Neural cell (in vitro differentiated cells): ENCODE data around the gene PPP1R12B. TPM values are rescaled to one million over a fixed set of nuclear protein-coding genes. Genes with fewer than 3 reads are reported as not detected.
"Not testable (repeated sequence)": the region's sequence is repeated elsewhere in the genome, so short reads cannot be mapped to it uniquely, and the experiment has no call there.

Experiments used
- H2AFZ ChIP-seq: fragments of 200-600, 300-800 bp; sonication (generic), shearing (Covaris generic); 2 replicates; pipeline ENCODE4 v1.6.0; 2014; ENCODE audit warnings: low read depth, mild to moderate bottlenecking, antibody characterized with exemption, low read length, moderate library complexity
- H3F3A ChIP-seq: fragments of 200-600 bp; shearing (Covaris generic); 2 replicates; pipeline ENCODE4 v1.6.1; 2016; ENCODE audit warnings: mild to moderate bottlenecking, moderate library complexity, mixed read lengths, antibody characterized with exemption, low read length; ENCODE audit not compliant: insufficient read depth, poor library complexity, severe bottlenecking
- H3K27ac ChIP-seq: fragments of 200-600, 300-800 bp; sonication (generic), shearing (Covaris generic); 2 replicates; pipeline ENCODE4 v1.5.1; 2014; ENCODE audit warnings: mild to moderate bottlenecking, low read length, moderate library complexity
- H3K27me3 ChIP-seq: fragments of 300-800, 200-600 bp; sonication (generic), shearing (Covaris generic); 2 replicates; pipeline ENCODE4 v1.6.0; 2014; ENCODE audit warnings: mild to moderate bottlenecking, low read depth, low read length, moderate library complexity; ENCODE audit not compliant: insufficient read depth
- H3K36me3 ChIP-seq: fragments of 300-800, 200-600 bp; sonication (generic), shearing (Covaris generic); 2 replicates; pipeline ENCODE4 v1.5.1; 2014; ENCODE audit warnings: mild to moderate bottlenecking, antibody characterized with exemption, low read length, moderate library complexity; ENCODE audit not compliant: insufficient read depth
- H3K4me2 ChIP-seq: fragments of 300-800, 200-600 bp; sonication (generic), shearing (Covaris generic); 2 replicates; pipeline ENCODE4 v1.6.0; 2014; ENCODE audit warnings: mild to moderate bottlenecking, low read length
- H3K4me3 ChIP-seq: fragments of 300-800, 200-600 bp; sonication (generic), shearing (Covaris generic); 2 replicates; pipeline ENCODE4 v1.5.1; 2014; ENCODE audit warnings: mild to moderate bottlenecking, low read length, moderate library complexity
- H3K79me2 ChIP-seq: fragments of 200-600 bp; shearing (Covaris generic); replicated peaks from 2 replicates; pipeline ENCODE4 v1.6.0; 2014; ENCODE audit warnings: mild to moderate bottlenecking, low read length, moderate library complexity; ENCODE audit not compliant: insufficient read depth
- H3K9ac ChIP-seq: fragments of 300-800, 200-600 bp; sonication (generic), shearing (Covaris generic); 2 replicates; pipeline ENCODE4 v1.6.1; 2016; ENCODE audit warnings: mild to moderate bottlenecking, low read length, mixed read lengths
- H3K9me2 ChIP-seq: fragments of 200-600 bp; shearing (Covaris generic); 2 replicates; pipeline ENCODE4 v1.6.1; 2016; ENCODE audit warnings: mild to moderate bottlenecking, low read length, mixed read lengths; ENCODE audit not compliant: insufficient read depth
- H3K9me3 ChIP-seq: fragments of 200-600, 300-800 bp; sonication (generic), shearing (Covaris generic); 2 replicates; pipeline ENCODE4 v1.6.1; 2016; ENCODE audit warnings: mild to moderate bottlenecking, mixed run types, low read length, moderate library complexity, mixed read lengths
- H4K20me1 ChIP-seq: fragments of 200-600 bp; shearing (Covaris generic); 2 replicates; pipeline ENCODE4 v1.6.1; 2016; ENCODE audit warnings: mild to moderate bottlenecking, mixed run types; ENCODE audit not compliant: insufficient read depth
- CTCF ChIP-seq: fragments of 450-650 bp; IDR thresholded peaks from 2 replicates; pipeline ENCODE4 v1.5.1; 2014; ENCODE audit warnings: antibody characterized with exemption, mild to moderate bottlenecking, moderate library complexity; ENCODE audit not compliant: poor library complexity, severe bottlenecking
- EP300 ChIP-seq: fragments of 450-650 bp; conservative IDR thresholded peaks from 2 replicates; pipeline ENCODE4 v1.6.1; 2014; ENCODE audit warnings: antibody characterized with exemption, mild to moderate bottlenecking, moderate library complexity; ENCODE audit not compliant: poor library complexity, severe bottlenecking
- EZH2 ChIP-seq: fragments of 200-600, 300-800 bp; shearing (Covaris generic), sonication (generic); IDR thresholded peaks from 2 replicates; pipeline ENCODE4 v1.6.1; 2014; ENCODE audit warnings: antibody characterized with exemption, low read length, borderline replicate concordance, mild to moderate bottlenecking; ENCODE audit not compliant: insufficient read depth, poor library complexity, severe bottlenecking
- MXI1 ChIP-seq: fragments of 450-650 bp; conservative IDR thresholded peaks from 2 replicates; pipeline ENCODE4 v1.6.1; 2014; ENCODE audit warnings: antibody characterized with exemption, mild to moderate bottlenecking; ENCODE audit not compliant: poor library complexity, severe bottlenecking
- POLR2AphosphoS5 ChIP-seq: IDR thresholded peaks from 2 replicates; pipeline ENCODE4 v1.6.1; 2012
- RAD21 ChIP-seq: fragments of 450-650 bp; conservative IDR thresholded peaks from 2 replicates; pipeline ENCODE4 v1.6.1; 2014; ENCODE audit warnings: antibody characterized with exemption, mild to moderate bottlenecking, moderate library complexity
- REST ChIP-seq: IDR thresholded peaks from 2 replicates; pipeline ENCODE4 v1.6.1; 2012; ENCODE audit warnings: borderline replicate concordance
- SMC3 ChIP-seq: fragments of 450-650 bp; conservative IDR thresholded peaks from 2 replicates; pipeline ENCODE4 v1.6.1; 2014; ENCODE audit warnings: antibody characterized with exemption, mild to moderate bottlenecking, moderate library complexity; ENCODE audit not compliant: poor library complexity
- TAF1 ChIP-seq: IDR thresholded peaks from 2 replicates; pipeline ENCODE4 v1.6.1; 2012; ENCODE audit warnings: low read depth
- polyA plus RNA-seq: library from polyadenylated mRNA; depleted of rRNA; stranded (reverse); fragments of >200 nt; gene quantifications from 2 replicates; pipeline ENCODE4 v1.2.3, GENCODE V29; 2014

PPP1R12B gene
- polyA plus RNA-seq, 1 donor from 2014 or later = 9.8 TPM

DNA sequence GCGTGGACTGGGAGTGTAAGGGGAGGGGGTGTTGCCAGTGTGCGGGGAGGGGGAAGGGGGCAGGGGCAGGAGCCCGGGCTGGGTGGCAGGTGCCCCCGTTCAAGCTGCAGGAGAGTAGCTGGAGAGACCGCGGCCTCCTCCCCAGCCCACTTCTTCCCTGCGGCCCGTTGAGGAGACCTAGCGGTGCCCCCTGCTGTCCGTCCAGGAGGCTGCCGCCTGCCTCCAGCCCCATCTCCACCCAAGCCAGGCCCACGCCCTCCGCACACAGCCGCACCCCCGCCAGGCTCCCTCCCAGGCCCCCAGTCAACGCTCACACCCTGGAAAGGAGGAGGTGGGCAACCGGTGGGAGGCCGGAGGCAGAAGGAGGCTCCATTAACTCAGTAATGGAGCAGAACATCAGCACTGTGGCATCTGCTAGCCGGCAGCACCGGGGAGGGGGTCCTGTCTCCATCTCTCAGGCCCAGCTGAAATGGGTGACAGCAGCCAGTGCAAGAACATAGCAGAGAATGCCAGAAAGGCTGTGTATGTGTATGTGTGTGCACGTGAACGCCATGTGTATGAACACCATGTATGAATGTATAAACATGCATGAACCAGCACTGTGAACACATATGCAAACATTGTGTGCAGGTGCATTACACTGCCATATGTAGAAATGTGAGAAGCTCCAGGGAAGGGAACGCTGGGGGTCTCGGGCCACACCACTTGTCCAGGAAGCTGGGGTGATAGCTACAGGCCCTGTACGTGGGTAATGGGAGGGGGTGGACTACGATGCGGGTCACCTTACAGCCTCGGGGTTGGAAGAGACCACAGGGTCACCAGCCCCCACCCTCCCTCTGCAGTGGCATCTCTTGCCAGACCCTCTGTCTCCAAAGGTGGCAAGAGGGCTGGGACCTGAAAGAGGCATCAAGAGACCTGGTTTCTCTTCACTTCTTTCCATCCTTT lies 277.2 kb downstream of the PPP1R12B start:
- Histone ChIP-seq H3K4me3 (no peak overlapping the region), H3K4me2 (no peak overlapping the region), H3K36me3 (no peaks in the 10 kb centered on the region), H3K27ac (no peak overlapping the region), H2AFZ (no peak overlapping the region), H3K9ac (no peak overlapping the region), H3F3A (no peaks in the 10 kb centered on the region), H3K79me2 (no peaks in the 10 kb centered on the region), H3K27me3 (no peaks in the 10 kb centered on the region), H3K9me2 (no peaks in the 10 kb centered on the region), H4K20me1 (no peaks in the 10 kb centered on the region), H3K9me3 (no peaks in the 10 kb centered on the region)
- TF ChIP-seq CTCF (peak; percentile 23), MXI1 (no peak)

GRCh38 chr1:202627036-202627435 lies 278.5 kb downstream of the PPP1R12B start:
- H3K9me2 ChIP-seq, H3K36me3 ChIP-seq, H3K79me2 ChIP-seq, H3K9me3 ChIP-seq, H3K4me3 ChIP-seq, H3K9ac ChIP-seq, H3K27ac ChIP-seq, H3F3A ChIP-seq, H3K4me2 ChIP-seq, H4K20me1 ChIP-seq, H2AFZ ChIP-seq, H3K27me3 ChIP-seq: not testable (repeated sequence)
- TF ChIP-seq POLR2AphosphoS5 = peak; percentile 21

GRCh38 chr1:202627841-202628565 lies 279.5 kb downstream of the PPP1R12B start:
- Histone ChIP-seq H3K79me2 (no peaks in the 10 kb centered on the region), H3K9me2 (no peaks in the 10 kb centered on the region), H4K20me1 (no peaks in the 10 kb centered on the region), H3K27ac (no peak overlapping the region), H3K27me3 (no peaks in the 10 kb centered on the region), H3K4me2 (no peak overlapping the region), H3K4me3 (no peak overlapping the region), H3F3A (no peaks in the 10 kb centered on the region), H2AFZ (no peak overlapping the region), H3K9me3 (no peaks in the 10 kb centered on the region), H3K9ac (no peak overlapping the region), H3K36me3 (no peaks in the 10 kb centered on the region)
- TF ChIP-seq MXI1 (no peak), CTCF (no peak), POLR2AphosphoS5 (no peak), RAD21 (no peak), EZH2 (no peak), EP300 (no peak), TAF1 (no peak), REST (no peak), SMC3 (no peak)
